Natural killer cell (primary cell): Measurements from ENCODE around the gene LRRC71. TPM values are rescaled to one million over a fixed set of nuclear protein-coding genes. Genes with fewer than 3 reads are reported as not detected.

Experiments used
- ATAC-seq, 3 donors: fragments of 150-1000 bp in 2 of 3; fragments of 200-7000 bp in 1 of 3; cut with Tn5 transposase; 1 replicate in 1 of 3; 2 replicates in 2 of 3; pipeline ENCODE4 v1.10.0; 2021; ENCODE audit warnings: mild to moderate bottlenecking in 2 of 3, moderate library complexity in 2 of 3
- DNase-seq, 2 donors: peaks; one replicate each; pipeline versions ENCODE4 v3.0.0 to v3.0.0-alpha.2; 2013 to 2021; ENCODE audit warnings: mixed read lengths in 1 of 2
- H3K27ac ChIP-seq: one replicate; pipeline ENCODE4 v1.5.1; 2013; ENCODE audit warnings: mild to moderate bottlenecking, low read length
- H3K27me3 ChIP-seq: one replicate; pipeline ENCODE4 v1.6.1; 2013; ENCODE audit warnings: low read length; ENCODE audit not compliant: control insufficient read depth, insufficient read depth
- H3K36me3 ChIP-seq: one replicate; pipeline ENCODE4 v1.6.1; 2013; ENCODE audit warnings: low read length; ENCODE audit not compliant: control insufficient read depth, insufficient read depth
- H3K4me1 ChIP-seq: one replicate; pipeline ENCODE4 v1.6.1; 2013; ENCODE audit warnings: low read length; ENCODE audit not compliant: control insufficient read depth, insufficient read depth
- H3K4me3 ChIP-seq: one replicate; pipeline ENCODE4 v1.5.1; 2013; ENCODE audit warnings: low read length
- H3K9me3 ChIP-seq: one replicate; pipeline ENCODE4 v1.6.1; 2013; ENCODE audit warnings: low read length; ENCODE audit not compliant: control insufficient read depth, insufficient read depth
- H3K27ac Mint-ChIP-seq, 2 donors: one replicate each; pipeline ENCODE4 v1.8.0; 2022; ENCODE audit warnings: mild to moderate bottlenecking in 2 of 2, mixed read lengths in 2 of 2, moderate library complexity in 1 of 2
- H3K27me3 Mint-ChIP-seq, 2 donors: one replicate each; pipeline ENCODE4 v1.8.0; 2022; ENCODE audit warnings: low read depth in 2 of 2, mixed read lengths in 2 of 2
- H3K36me3 Mint-ChIP-seq: one replicate; pipeline ENCODE4 v1.8.0; 2022; ENCODE audit warnings: mixed read lengths
- H3K4me1 Mint-ChIP-seq, 2 donors: one replicate each; pipeline ENCODE4 v1.8.0; 2022; ENCODE audit warnings: mixed read lengths in 2 of 2
- H3K4me3 Mint-ChIP-seq: one replicate; pipeline ENCODE4 v1.8.0; 2022; ENCODE audit warnings: mild to moderate bottlenecking, moderate library complexity, mixed read lengths
- H3K9me3 Mint-ChIP-seq, 2 donors: one replicate each; pipeline ENCODE4 v1.8.0; 2022; ENCODE audit warnings: mixed read lengths in 2 of 2
- CTCF ChIP-seq: fragments of 200-600 bp; IDR thresholded peaks from one replicate; pipeline ENCODE4 v1.8.0; 2022; ENCODE audit warnings: antibody characterized with exemption
- WGBS: methylation state at CpG from one replicate; pipeline ENCODE4 v1.1.7; 2013; ENCODE audit warnings: missing lambda C conversion rate; ENCODE audit not compliant: insufficient coverage; 5-methylcytosine and 5-hydroxymethylcytosine counted together
- intact Hi-C: fragments of 100-400 bp; cut with micrococcal nuclease; formaldehyde crosslinking; loops from one replicate; pipeline ENCODE4 v1.14.2; 2022
- total RNA-seq, 4 donors: library from RNA; stranded (reverse); fragments of 120-200 nt in 1 of 4; gene quantifications; one replicate each; pipeline versions ENCODE4 v1.2.3 to v1.2.4, GENCODE V29; 2013 to 2022

LRRC71 gene
- total RNA-seq, 3 donors from 2014 or later (not counting 1 experiment from before 2014, with no cell fraction given), result not detected

DNA sequence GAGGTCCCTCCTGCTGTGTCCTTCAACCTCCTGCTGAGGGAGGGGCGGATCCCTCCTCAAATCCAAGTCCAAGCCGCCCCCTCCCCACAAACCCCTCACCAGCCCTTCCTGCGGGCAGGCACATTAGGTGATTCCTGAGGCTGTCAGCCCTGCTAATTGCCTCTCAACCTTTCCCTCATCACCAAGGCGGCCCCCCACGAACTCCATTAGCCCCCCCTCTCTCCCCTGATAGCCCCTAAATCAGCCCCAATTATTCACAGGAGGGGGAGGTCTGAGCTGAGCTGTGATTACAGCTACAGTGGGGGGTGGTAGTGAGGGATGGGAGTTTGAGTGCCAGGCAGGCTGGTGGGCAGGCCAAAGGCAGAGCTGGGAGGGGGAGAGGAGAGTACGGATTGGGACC, 32.7 kb upstream of the LRRC71 start:
- Histone ChIP-seq H3K27ac (no peak overlapping the region), H3K36me3 (no peaks in the 10 kb centered on the region), H3K4me3 (no peak overlapping the region), H3K27me3 (peaks cover 15% of the 10 kb centered on the region), H3K9me3 (no peaks in the 10 kb centered on the region), H3K4me1 (peaks cover 9% of the 10 kb centered on the region)
- ATAC-seq, result no peak
- no peak overlapping the region for H3K27ac Mint-ChIP-seq
- intact Hi-C loops, result no loop called here
- TF ChIP-seq CTCF, result no peak
- 68% methylated on average over 4 of the region's 6 CpGs for WGBS
- H3K9me3 Mint-ChIP-seq, result no peaks in the 10 kb centered on the region
- no peak for DNase-seq
- no peak overlapping the region for H3K4me3 Mint-ChIP-seq
- H3K36me3 Mint-ChIP-seq, result no peaks in the 10 kb centered on the region
- H3K4me1 Mint-ChIP-seq, result peaks cover 8 to 15% of the 10 kb centered on the region in 2 donors
- H3K27me3 Mint-ChIP-seq, result peaks cover 27 to 43% of the 10 kb centered on the region in 2 donors

DNA sequence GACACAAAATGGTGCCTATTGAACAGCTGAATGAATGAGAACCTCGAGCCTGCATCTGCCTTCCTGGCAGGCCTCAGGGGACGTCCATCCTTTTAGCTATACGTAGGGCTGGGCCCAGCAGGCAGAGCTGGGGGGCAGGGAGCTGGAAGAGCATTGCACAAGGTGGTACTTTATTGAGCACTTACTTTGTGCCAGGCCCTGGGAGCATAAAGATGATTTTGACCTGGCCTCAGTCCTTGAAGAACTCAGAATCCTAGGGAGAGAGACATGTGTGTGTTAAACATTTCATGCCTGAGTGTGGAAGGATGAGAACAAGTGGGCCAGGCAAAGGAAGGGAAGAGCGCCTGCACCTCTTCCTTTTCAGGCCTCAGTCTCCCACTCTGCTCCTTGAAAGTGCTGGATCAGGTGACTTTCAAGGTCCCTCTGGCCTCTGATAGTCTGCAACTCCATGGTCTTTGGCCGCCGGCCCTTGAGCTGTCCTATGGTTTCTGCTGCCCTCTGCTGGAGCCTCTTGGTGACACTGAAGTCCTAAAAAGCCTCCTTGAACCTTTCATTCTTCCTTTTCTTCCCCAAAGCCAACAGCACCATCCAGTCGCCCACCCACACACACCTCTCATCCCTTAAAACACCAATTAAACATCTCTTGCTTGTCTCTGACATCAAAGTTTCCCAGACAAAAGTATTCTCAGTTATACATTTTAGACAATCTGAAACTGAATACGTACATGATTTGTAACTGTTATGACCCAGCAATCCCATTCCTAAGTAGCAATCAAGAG, 30.4 kb upstream of the LRRC71 start:
- H3K9me3 ChIP-seq, result no peaks in the 10 kb centered on the region
- H3K36me3 Mint-ChIP-seq, result no peaks in the 10 kb centered on the region
- no peak overlapping the region for H3K4me3 ChIP-seq
- WGBS, result 43% methylated on average over 8 of the region's 8 CpGs
- DNase-seq (peak; percentile 44 to 73), ATAC-seq (peak; percentile 38 to 53 (median 45))
- H3K27me3 ChIP-seq, result peaks cover 29% of the 10 kb centered on the region
- no peaks in the 10 kb centered on the region for H3K9me3 Mint-ChIP-seq
- H3K4me3 Mint-ChIP-seq, result peak overlapping the region; percentile 29
- peak; percentile 78 for TF ChIP-seq CTCF
- peaks cover 20% of the 10 kb centered on the region for H3K4me1 ChIP-seq
- H3K27ac ChIP-seq, result no peak overlapping the region
- peaks cover 8 to 21% of the 10 kb centered on the region in 2 donors for H3K4me1 Mint-ChIP-seq
- H3K27me3 Mint-ChIP-seq, result peaks cover 30 to 46% of the 10 kb centered on the region in 2 donors
- H3K36me3 ChIP-seq, result no peaks in the 10 kb centered on the region
- no peak overlapping the region for H3K27ac Mint-ChIP-seq
- intact Hi-C loops, result loop anchor here (1.0 to 2.0 kb wide), 4 partner anchors 51 to 201 kb away; no protein-coding TSS in a partner anchor

GRCh38 chr1:156892190-156893047, 28.0 kb upstream of the LRRC71 start:
- peak overlapping the region; percentile 75 for H3K4me3 Mint-ChIP-seq
- peaks cover 29% of the 10 kb centered on the region for H3K27me3 ChIP-seq
- TF ChIP-seq CTCF, result peak; percentile 72
- intact Hi-C loops, result no loop called here
- H3K4me1 ChIP-seq, result peaks cover 20% of the 10 kb centered on the region
- no peaks in the 10 kb centered on the region for H3K36me3 Mint-ChIP-seq
- no peaks in the 10 kb centered on the region for H3K9me3 ChIP-seq
- ATAC-seq, result peak; percentile 87 to 96 (median 96)
- H3K4me3 ChIP-seq, result no peak overlapping the region
- H3K27ac ChIP-seq, result no peak overlapping the region
- no peaks in the 10 kb centered on the region for H3K36me3 ChIP-seq
- WGBS, result 5% methylated on average over 48 of the region's 48 CpGs
- H3K27ac Mint-ChIP-seq, result no peak overlapping the region
- no peaks in the 10 kb centered on the region for H3K9me3 Mint-ChIP-seq
- peaks cover 30 to 49% of the 10 kb centered on the region in 2 donors for H3K27me3 Mint-ChIP-seq
- H3K4me1 Mint-ChIP-seq, result peaks cover 9 to 23% of the 10 kb centered on the region in 2 donors
- DNase-seq, result peak; percentile 75 to 91
